ENCODE measurements around the gene VTI1A.

GRCh38 chr10:112790921-112791320 is 343.9 kb downstream of the VTI1A start:
- no peak for TF ChIP-seq CTCF (IDR thresholded peaks at IDR 0.05)
- TF ChIP-seq MYC (IDR thresholded peaks at IDR 0.05; ENCODE audit: borderline replicate concordance, low read length), result no peak
- TF ChIP-seq EP300 (IDR thresholded peaks at IDR 0.05), result no peak
- no peak for TF ChIP-seq REST (IDR thresholded peaks at IDR 0.05)
- TF ChIP-seq USF2 (IDR thresholded peaks at IDR 0.05), result no peak
- TF ChIP-seq MAFK (IDR thresholded peaks at IDR 0.05; ENCODE audit: partially characterized antibody), result no peak
- no peak for TF ChIP-seq JUN (IDR thresholded peaks at IDR 0.05)
- TF ChIP-seq POLR2A (IDR thresholded peaks at IDR 0.05; ENCODE audit: low read length), result no peak
- TF ChIP-seq RNF2 (IDR thresholded peaks at IDR 0.05; ENCODE audit: borderline replicate concordance, low read depth), result no peak
- no peak for TF ChIP-seq HES2 (IDR thresholded peaks at IDR 0.05)
- no peak for TF ChIP-seq CHD2 (IDR thresholded peaks at IDR 0.05; ENCODE audit: low read length, partially characterized antibody)
- TF ChIP-seq KDM1A (IDR thresholded peaks at IDR 0.05; ENCODE audit: low read depth), result no peak

Measured in A549 (cell line).